ENCODE measurements around the gene SOX8.

Gene SOX8

GRCh38 chr16:974611-975261 is 6.8 kb upstream of the SOX8 start:
- no peaks in the 10 kb centered on the region; the same call in 1 of the 2 replicates for H3K4me1 ChIP-seq (ENCODE audit: insufficient read depth, low read length)
- H3K36me3 ChIP-seq (ENCODE audit: insufficient read depth, low read depth, low read length): no peaks in the 10 kb centered on the region
- no peak overlapping the region for H3K4me3 ChIP-seq (ENCODE audit: low read length)
- peaks cover 38% of the 10 kb centered on the region for H3K27me3 ChIP-seq (ENCODE audit: insufficient read depth, low read length)
- H3K27ac ChIP-seq (ENCODE audit: low read length): no peak overlapping the region
- no peak overlapping the region for H3K9ac ChIP-seq (ENCODE audit: low read depth, low read length)
- H3K9me3 ChIP-seq (ENCODE audit: insufficient read depth, low read depth, low read length): no peaks in the 10 kb centered on the region

GRCh38 chr16:975291-975690 is 6.3 kb upstream of the SOX8 start:
- Histone ChIP-seq H3K27me3 (ENCODE audit: insufficient read depth, low read length) (peaks cover 38% of the 10 kb centered on the region), H3K9me3 (ENCODE audit: insufficient read depth, low read depth, low read length) (no peaks in the 10 kb centered on the region), H3K36me3 (ENCODE audit: insufficient read depth, low read depth, low read length) (no peaks in the 10 kb centered on the region), H3K27ac (ENCODE audit: low read length) (no peak overlapping the region), H3K4me1 (ENCODE audit: insufficient read depth, low read length) (no peaks in the 10 kb centered on the region), H3K4me3 (ENCODE audit: low read length) (no peak overlapping the region), H3K9ac (ENCODE audit: low read depth, low read length) (no peak overlapping the region)

GRCh38 chr16:976389-976931 is 5.1 kb upstream of the SOX8 start:
- Histone ChIP-seq H3K27me3 (ENCODE audit: insufficient read depth, low read length) (peaks cover 38% of the 10 kb centered on the region), H3K4me1 (ENCODE audit: insufficient read depth, low read length) (no peaks in the 10 kb centered on the region), H3K9me3 (ENCODE audit: insufficient read depth, low read depth, low read length) (no peaks in the 10 kb centered on the region), H3K9ac (ENCODE audit: low read depth, low read length) (no peak overlapping the region), H3K36me3 (ENCODE audit: insufficient read depth, low read depth, low read length) (no peaks in the 10 kb centered on the region), H3K4me3 (ENCODE audit: low read length) (no peak overlapping the region), H3K27ac (ENCODE audit: low read length) (no peak overlapping the region)

GRCh38 chr16:977081-977701 is 4.4 kb upstream of the SOX8 start:
- no peaks in the 10 kb centered on the region for H3K4me1 ChIP-seq (ENCODE audit: insufficient read depth, low read length)
- no peak overlapping the region for H3K9ac ChIP-seq (ENCODE audit: low read depth, low read length)
- no peaks in the 10 kb centered on the region for H3K36me3 ChIP-seq (ENCODE audit: insufficient read depth, low read depth, low read length)
- H3K27me3 ChIP-seq (ENCODE audit: insufficient read depth, low read length): peaks cover 36% of the 10 kb centered on the region
- H3K27ac ChIP-seq (ENCODE audit: low read length): no peak overlapping the region
- no peaks in the 10 kb centered on the region for H3K9me3 ChIP-seq (ENCODE audit: insufficient read depth, low read depth, low read length)
- no peak overlapping the region for H3K4me3 ChIP-seq (ENCODE audit: low read length)

GRCh38 chr16:977896-978295 is 3.7 kb upstream of the SOX8 start:
- no peak overlapping the region for H3K4me3 ChIP-seq (ENCODE audit: low read length)
- no peaks in the 10 kb centered on the region; the same call in 1 of the 2 replicates for H3K4me1 ChIP-seq (ENCODE audit: insufficient read depth, low read length)
- no peaks in the 10 kb centered on the region for H3K9me3 ChIP-seq (ENCODE audit: insufficient read depth, low read depth, low read length)
- no peak overlapping the region for H3K27ac ChIP-seq (ENCODE audit: low read length)
- peaks cover 44% of the 10 kb centered on the region for H3K27me3 ChIP-seq (ENCODE audit: insufficient read depth, low read length)
- no peak overlapping the region for H3K9ac ChIP-seq (ENCODE audit: low read depth, low read length)
- H3K36me3 ChIP-seq (ENCODE audit: insufficient read depth, low read depth, low read length): no peaks in the 10 kb centered on the region

- H3K9me3 ChIP-seq (ENCODE audit: insufficient read depth, low read depth, low read length): no peaks in the 10 kb centered on the region
- no peaks in the 10 kb centered on the region for H3K36me3 ChIP-seq (ENCODE audit: insufficient read depth, low read depth, low read length)
- peaks cover 49% of the 10 kb centered on the region for H3K27me3 ChIP-seq (ENCODE audit: insufficient read depth, low read length)
- no peak overlapping the region for H3K4me3 ChIP-seq (ENCODE audit: low read length)
- H3K9ac ChIP-seq (ENCODE audit: low read depth, low read length): no peak overlapping the region
- no peak overlapping the region for H3K27ac ChIP-seq (ENCODE audit: low read length)
- H3K4me1 ChIP-seq (ENCODE audit: insufficient read depth, low read length): no peaks in the 10 kb centered on the region; the same call in 1 of the 2 replicates
These were observed 3.2 kb upstream of the SOX8 start for GRCh38 chr16:978403-978802.

GRCh38 chr16:979147-979546 is 2.4 kb upstream of the SOX8 start:
- Histone ChIP-seq H3K9ac (ENCODE audit: low read depth, low read length) (no peak overlapping the region), H3K27ac (ENCODE audit: low read length) (no peak overlapping the region), H3K9me3 (ENCODE audit: insufficient read depth, low read depth, low read length) (no peaks in the 10 kb centered on the region), H3K4me1 (ENCODE audit: insufficient read depth, low read length) (no peaks in the 10 kb centered on the region; the same call in 1 of the 2 replicates), H3K4me3 (ENCODE audit: low read length) (no peak overlapping the region), H3K27me3 (ENCODE audit: insufficient read depth, low read length) (peaks cover 56% of the 10 kb centered on the region), H3K36me3 (ENCODE audit: insufficient read depth, low read depth, low read length) (no peaks in the 10 kb centered on the region)

- no peak overlapping the region for H3K9ac ChIP-seq (ENCODE audit: low read depth, low read length)
- no peaks in the 10 kb centered on the region for H3K36me3 ChIP-seq (ENCODE audit: insufficient read depth, low read depth, low read length)
- H3K4me3 ChIP-seq (ENCODE audit: low read length): peak overlapping the region; percentile 57; the same call in 1 of the 2 replicates
- H3K9me3 ChIP-seq (ENCODE audit: insufficient read depth, low read depth, low read length): no peaks in the 10 kb centered on the region
- H3K27me3 ChIP-seq (ENCODE audit: insufficient read depth, low read length): peaks cover 57% of the 10 kb centered on the region
- no peaks in the 10 kb centered on the region; the same call in 1 of the 2 replicates for H3K4me1 ChIP-seq (ENCODE audit: insufficient read depth, low read length)
- H3K27ac ChIP-seq (ENCODE audit: low read length): no peak overlapping the region
These were observed 1.5 kb upstream of the SOX8 start for GRCh38 chr16:979859-980594.

GRCh38 chr16:980595-980854 is 1.0 kb upstream of the SOX8 start:
- H3K9ac ChIP-seq (ENCODE audit: low read depth, low read length): no peak overlapping the region
- H3K27me3 ChIP-seq (ENCODE audit: insufficient read depth, low read length): peaks cover 57% of the 10 kb centered on the region
- peak overlapping the region; percentile 57; the same call in 1 of the 2 replicates for H3K4me3 ChIP-seq (ENCODE audit: low read length)
- no peaks in the 10 kb centered on the region for H3K9me3 ChIP-seq (ENCODE audit: insufficient read depth, low read depth, low read length)
- no peak overlapping the region for H3K27ac ChIP-seq (ENCODE audit: low read length)
- no peaks in the 10 kb centered on the region; the same call in 1 of the 2 replicates for H3K4me1 ChIP-seq (ENCODE audit: insufficient read depth, low read length)
- H3K36me3 ChIP-seq (ENCODE audit: insufficient read depth, low read depth, low read length): no peaks in the 10 kb centered on the region

GRCh38 chr16:982145-983043 is 824 bp downstream of the SOX8 start:
- Histone ChIP-seq H3K4me3 (ENCODE audit: low read length) (peak overlapping the region; percentile 49; the same call in 1 of the 2 replicates), H3K27me3 (ENCODE audit: insufficient read depth, low read length) (peaks cover 57% of the 10 kb centered on the region), H3K9ac (ENCODE audit: low read depth, low read length) (no peak overlapping the region), H3K9me3 (ENCODE audit: insufficient read depth, low read depth, low read length) (no peaks in the 10 kb centered on the region), H3K4me1 (ENCODE audit: insufficient read depth, low read length) (no peaks in the 10 kb centered on the region; the same call in 1 of the 2 replicates), H3K27ac (ENCODE audit: low read length) (no peak overlapping the region), H3K36me3 (ENCODE audit: insufficient read depth, low read depth, low read length) (no peaks in the 10 kb centered on the region)

All from iPS-20b (cell line).